H1 (cell line): ENCODE results near the gene TAS2R1. TPM values are rescaled to one million over a fixed set of nuclear protein-coding genes. Genes with fewer than 3 reads are reported as not detected.

Experiments
- CTCF ChIA-PET: fragments of 300-600 bp; sonication (Branson Sonifier 250); formaldehyde crosslinking; loops from one replicate; lab custom pipeline; 2021; ENCODE audit not compliant: partially characterized antibody; lab: Charles Lee
- POLR2A ChIA-PET: fragments of 300-600 bp; sonication (Branson Sonifier 250); formaldehyde crosslinking; loops from one replicate; lab custom pipeline; 2021; ENCODE audit warnings: inconsistent platforms; ENCODE audit not compliant: partially characterized antibody; lab: Charles Lee
- DNase-seq, 2 experiments: peaks; one replicate each; pipeline versions ENCODE4 v3.0.0 to v3.0.0-alpha.2; 2010 to 2022; ENCODE audit warnings: low spot score in 2 of 2, low read depth in 1 of 2, mixed read lengths in 1 of 2
- FAIRE-seq: peaks from 2 replicates; lab custom pipeline; 2011; peaks lifted over from hg19 to GRCh38; lab: Jason Lieb, UNC
- H2AFZ ChIP-seq: 2 replicates; pipeline ENCODE4 v1.8.1; 2012; ENCODE audit warnings: low read length, inconsistent platforms
- H2AK5ac ChIP-seq: 2 replicates; pipeline ENCODE4 v1.6.1; 2013; ENCODE audit warnings: low read depth, low read length
- H2BK120ac ChIP-seq: replicated peaks from 2 replicates; pipeline ENCODE3; 2013; ENCODE audit warnings: low read depth, low read length, inconsistent platforms
- H2BK12ac ChIP-seq: 2 replicates; pipeline ENCODE4 v1.6.1; 2013; ENCODE audit warnings: low read depth, low read length
- H2BK15ac ChIP-seq: 2 replicates; pipeline ENCODE4 v1.6.1; 2013; ENCODE audit warnings: low read length
- H2BK20ac ChIP-seq: 2 replicates; pipeline ENCODE4 v1.6.1; 2013; ENCODE audit warnings: low read length
- H2BK5ac ChIP-seq: 2 replicates; pipeline ENCODE4 v1.6.1; 2013; ENCODE audit warnings: low read depth, low read length
- H3K14ac ChIP-seq: 2 replicates; pipeline ENCODE4 v1.6.1; 2013; ENCODE audit warnings: inconsistent platforms; ENCODE audit not compliant: insufficient read length
- H3K18ac ChIP-seq: 2 replicates; pipeline ENCODE4 v1.6.1; 2013; ENCODE audit warnings: low read length; ENCODE audit errors: extremely low read depth
- H3K23ac ChIP-seq: 2 replicates; pipeline ENCODE4 v1.6.1; 2013; ENCODE audit warnings: inconsistent platforms; ENCODE audit not compliant: insufficient read length
- H3K23me2 ChIP-seq: 2 replicates; pipeline ENCODE4 v1.6.1; 2013; ENCODE audit warnings: low read depth, low read length
- H3K27ac ChIP-seq: 2 replicates; pipeline ENCODE4 v1.6.1; 2011; ENCODE audit warnings: low read depth, low read length, inconsistent platforms
- H3K27me3 ChIP-seq, 4 experiments: replicated peaks in 1 of 4; 1 replicate in 1 of 4; 2 replicates in 3 of 4; pipeline versions ENCODE4 v1.6.1 to v1.8.1; 2011 to 2013; ENCODE audit warnings: low read length in 3 of 4, mild to moderate bottlenecking in 3 of 4, inconsistent platforms in 2 of 4, mixed read lengths in 2 of 4, moderate library complexity in 1 of 4; ENCODE audit not compliant: control insufficient read depth in 3 of 4, insufficient read depth in 3 of 4; ENCODE audit errors: extremely low read depth in 1 of 4
- H3K36me3 ChIP-seq, 4 experiments: 2 replicates each; pipeline versions ENCODE4 v1.6.1 to v1.8.1; 2011 to 2013; ENCODE audit warnings: mild to moderate bottlenecking in 4 of 4, low read length in 3 of 4, moderate library complexity in 2 of 4, control low read depth in 1 of 4, inconsistent platforms in 1 of 4; ENCODE audit not compliant: insufficient read depth in 4 of 4, control insufficient read depth in 2 of 4
- H3K4ac ChIP-seq: replicated peaks from 2 replicates; pipeline ENCODE3; 2013; ENCODE audit warnings: low read length, low read depth, mixed read lengths, inconsistent platforms; ENCODE audit not compliant: insufficient read length
- H3K4me1 ChIP-seq, 4 experiments: replicated peaks in 1 of 4; 1 replicate in 1 of 4; 2 replicates in 3 of 4; pipeline versions ENCODE4 v1.6.1 to v1.8.1; 2011 to 2013; ENCODE audit warnings: low read length in 3 of 4, inconsistent platforms in 2 of 4, mixed read lengths in 1 of 4; ENCODE audit not compliant: insufficient read depth in 4 of 4, control insufficient read depth in 3 of 4
- H3K4me2 ChIP-seq, 2 experiments: 2 replicates each; pipeline versions ENCODE4 v1.6.1 to v1.8.1; 2011 to 2013; ENCODE audit warnings: low read depth in 2 of 2, low read length in 2 of 2, control low read depth in 1 of 2, inconsistent platforms in 1 of 2, mild to moderate bottlenecking in 1 of 2; ENCODE audit not compliant: insufficient read depth in 1 of 2
- H3K4me3 ChIP-seq, 4 experiments: fragments of 200-600, 300-600 bp in 1 of 4; sonication (generic), shearing (Covaris generic), sonication (Bioruptor Twin) in 1 of 4; 2 replicates each; pipeline versions ENCODE4 v1.5.1 to v1.8.1; 2011 to 2016; ENCODE audit warnings: low read length in 4 of 4, low read depth in 3 of 4, control low read depth in 2 of 4, inconsistent platforms in 2 of 4, mild to moderate bottlenecking in 2 of 4, mixed read lengths in 1 of 4, moderate library complexity in 1 of 4; ENCODE audit not compliant: insufficient read depth in 2 of 4; ENCODE audit errors: extremely low read depth in 1 of 4
- H3K56ac ChIP-seq: replicated peaks from 2 replicates; pipeline ENCODE3; 2013; ENCODE audit warnings: low read depth, mild to moderate bottlenecking, mixed read lengths, low read length, inconsistent platforms; ENCODE audit not compliant: insufficient read length
- H3K79me1 ChIP-seq: 2 replicates; pipeline ENCODE4 v1.6.1; 2013; ENCODE audit warnings: low read depth, low read length, control low read depth
- H3K79me2 ChIP-seq, 2 experiments: 2 replicates each; pipeline versions ENCODE4 v1.6.1 to v1.8.1; 2012 to 2013; ENCODE audit warnings: low read length in 2 of 2, mild to moderate bottlenecking in 2 of 2, inconsistent platforms in 1 of 2; ENCODE audit not compliant: insufficient read depth in 2 of 2, control insufficient read depth in 1 of 2
- H3K9ac ChIP-seq, 4 experiments: replicated peaks in 1 of 4; 1 replicate in 1 of 4; 2 replicates in 3 of 4; pipeline versions ENCODE4 v1.6.1 to v1.8.1; 2011 to 2013; ENCODE audit warnings: low read depth in 3 of 4, low read length in 3 of 4, control low read depth in 2 of 4, mild to moderate bottlenecking in 2 of 4, moderate library complexity in 2 of 4, inconsistent platforms in 1 of 4; ENCODE audit errors: extremely low read depth in 1 of 4
- H3K9me3 ChIP-seq, 2 experiments: 2 replicates each; pipeline versions ENCODE4 v1.6.1 to v1.8.1; 2012 to 2013; ENCODE audit warnings: mild to moderate bottlenecking in 2 of 2, moderate library complexity in 2 of 2, control low read depth in 1 of 2, inconsistent platforms in 1 of 2, low read depth in 1 of 2, low read length in 1 of 2, mixed read lengths in 1 of 2; ENCODE audit not compliant: insufficient read depth in 2 of 2
- H4K20me1 ChIP-seq, 2 experiments: replicated peaks in 1 of 2; 2 replicates each; pipeline versions ENCODE3 to v1.8.1; 2011 to 2013; ENCODE audit warnings: inconsistent platforms in 2 of 2, low read length in 2 of 2, mild to moderate bottlenecking in 1 of 2; ENCODE audit not compliant: insufficient read depth in 2 of 2, control insufficient read depth in 1 of 2
- H4K5ac ChIP-seq: 2 replicates; pipeline ENCODE4 v1.6.1; 2013; ENCODE audit warnings: low read length, low read depth, mixed read lengths, inconsistent platforms; ENCODE audit not compliant: insufficient read length
- H4K8ac ChIP-seq: 2 replicates; pipeline ENCODE4 v1.8.0; 2013; ENCODE audit warnings: mild to moderate bottlenecking, moderate library complexity, low read length, inconsistent platforms; ENCODE audit not compliant: insufficient read depth; ENCODE audit errors: extremely low read depth
- H4K91ac ChIP-seq: replicated peaks from 2 replicates; pipeline ENCODE3; 2013; ENCODE audit warnings: low read length, mixed read lengths, inconsistent platforms; ENCODE audit not compliant: insufficient read length
- BACH1 ChIP-seq: IDR thresholded peaks from 2 replicates; pipeline ENCODE4 v1.6.1; 2012; ENCODE audit warnings: low read length, improper control_type of control experiment
- KDM1A ChIP-seq: fragments of 200-600, 300-600 bp; sonication (generic); IDR thresholded peaks from 2 replicates; pipeline ENCODE4 v1.7.1; 2016; ENCODE audit warnings: mild to moderate bottlenecking, low read length, borderline replicate concordance
- MAX ChIP-seq: IDR thresholded peaks from 2 replicates; pipeline ENCODE4 v1.6.1; 2012; ENCODE audit warnings: inconsistent platforms
- NANOG ChIP-seq: IDR thresholded peaks from 2 replicates; pipeline ENCODE4 v1.6.1; 2011; ENCODE audit warnings: low read length, low read depth, mild to moderate bottlenecking, inconsistent platforms; ENCODE audit not compliant: insufficient read depth, poor library complexity, severe bottlenecking
- PHF8 ChIP-seq: fragments of 200-600 bp; sonication (generic); conservative IDR thresholded peaks from 2 replicates; pipeline ENCODE4 v1.7.1; 2012; ENCODE audit warnings: low read depth, mild to moderate bottlenecking, inconsistent platforms, low read length, moderate library complexity
- POU5F1 ChIP-seq: IDR thresholded peaks from 2 replicates; pipeline ENCODE4 v1.6.1; 2011; ENCODE audit warnings: low read depth, mild to moderate bottlenecking, low read length, moderate library complexity
- SP2 ChIP-seq: IDR thresholded peaks from 2 replicates; pipeline ENCODE4 v1.6.1; 2012; ENCODE audit warnings: mild to moderate bottlenecking, low read length, inconsistent platforms
- WGBS, 2 experiments: shearing (Covaris generic) in 1 of 2; methylation state at CpG; one replicate each; pipeline versions ENCODE4 v1.1.6 to v1.1.7; 2013 to 2015; ENCODE audit warnings: low lambda C conversion rate in 2 of 2, mixed read lengths in 2 of 2, inconsistent platforms in 1 of 2, low coverage in 1 of 2, missing lambda C conversion rate in 1 of 2; ENCODE audit not compliant: insufficient replicate concordance in 2 of 2, insufficient coverage in 1 of 2, insufficient read length in 1 of 2; ENCODE audit errors: extremely low coverage in 1 of 2, missing lambda C conversion rate in 1 of 2; 5-methylcytosine and 5-hydroxymethylcytosine counted together
- polyA plus RNA-seq, 7 experiments: library from polyadenylated mRNA; depleted of rRNA in 3 of 7; stranded (reverse) in 5 of 7; unstranded in 2 of 7; fragments of >200 nt in 5 of 7; fragments of 200-250 nt in 2 of 7; gene quantifications; 1 replicate in 5 of 7; 2 replicates in 1 of 7; 4 replicates in 1 of 7; pipeline versions ENCODE4 v1.2.1 to v1.2.3, GENCODE V29; 2011 to 2013; ENCODE audit warnings: missing spikeins in 2 of 7, mixed read lengths in 2 of 7
- total RNA-seq: library from RNA; stranded (reverse); fragmentation: NEBNext Ultra II Directional; extraction: Animal tissue kit (Norgen Biotek cat#: 25700); gene quantifications from 2 replicates; pipeline ENCODE4 v1.2.1, GENCODE V29; 2021

Gene TAS2R1
- total and polyA plus RNA-seq, 2 of the 8 experiments (the other 6 are each of a cell fraction or from before 2014, with no cell fraction given), result not detected

GRCh38 chr5:9624196-9624947 is 5.8 kb downstream of the TAS2R1 start:
- Histone ChIP-seq H4K20me1 (peaks cover 0 to 2% of the 10 kb centered on the region in 2 experiments), H3K4me2 (no peak overlapping the region), H3K14ac (no peak overlapping the region), H3K4me1 (no peaks in the 10 kb centered on the region), H2AFZ (no peak overlapping the region), H3K9ac (no peak overlapping the region), H3K4ac (no peak overlapping the region), H3K23ac (no peak overlapping the region), H2BK12ac (no peak overlapping the region), H3K27me3 (no peaks in the 10 kb centered on the region), H2BK20ac (no peak overlapping the region), H2BK15ac (no peak overlapping the region), H4K91ac (no peak overlapping the region), H2BK5ac (no peak overlapping the region), H3K4me3 (no peak overlapping the region), H2BK120ac (no peak overlapping the region), H3K27ac (no peak overlapping the region), H4K8ac (no peak overlapping the region), H3K79me1 (no peaks in the 10 kb centered on the region), H3K36me3 (no peaks in the 10 kb centered on the region), H2AK5ac (no peak overlapping the region), H3K56ac (no peak overlapping the region), H3K18ac (no peak overlapping the region), H3K79me2 (no peaks in the 10 kb centered on the region), H3K23me2 (no peaks in the 10 kb centered on the region), H4K5ac (no peak overlapping the region), H3K9me3 (no peaks in the 10 kb centered on the region)
- POLR2A ChIA-PET, result interaction anchor here (0.7 kb wide), 1 partner anchor 411 kb away, joined by 3 read pairs; no protein-coding TSS in a partner anchor
- CTCF ChIA-PET, result interaction anchor here (0.5 to 1.6 kb wide), 6 partner anchors 16 to 417 kb away, joined by 3 to 6 read pairs (median 4); no protein-coding TSS in a partner anchor
- no peak for FAIRE-seq
- 90% methylated on average over 5 of the region's 5 CpGs; no CpG with 5 or more reads in 1 of the 2 experiments for WGBS, 2 experiments
- no peak for DNase-seq
- TF ChIP-seq NANOG (no peak), PHF8 (no peak), KDM1A (no peak), SP2 (no peak), POU5F1 (no peak), BACH1 (no peak), MAX (no peak)
